GM19324 (cell line): ENCODE results near the gene SH3BGR.

ENCODE experiments used
- ATAC-seq: cut with Tn5 transposase; IDR thresholded peaks from one replicate; pipeline ENCODE4 v1.9.1; 2021; ENCODE audit warnings: mild to moderate bottlenecking, moderate library complexity; ENCODE audit not compliant: unreplicated experiment, low FRiP score

SH3BGR gene

GRCh38 chr21:39454949-39455668, 3.3 kb downstream of the SH3BGR start:
- ATAC-seq: no peak

- no peak for ATAC-seq
Measured at GRCh38 chr21:39456665-39457064, 4.9 kb downstream of the SH3BGR start.

- no peak for ATAC-seq
Measured at GRCh38 chr21:39461419-39461818, 9.6 kb downstream of the SH3BGR start.

GRCh38 chr21:39463308-39463707, 11.5 kb downstream of the SH3BGR start:
- ATAC-seq: no peak

- ATAC-seq: no peak
Measured at GRCh38 chr21:39466584-39466983, 14.8 kb downstream of the SH3BGR start.

- no peak for ATAC-seq
Measured at GRCh38 chr21:39467746-39468145, 16.0 kb downstream of the SH3BGR start.

- no peak for ATAC-seq
Measured at GRCh38 chr21:39468559-39468958, 16.8 kb downstream of the SH3BGR start.

GRCh38 chr21:39471598-39471997, 19.8 kb downstream of the SH3BGR start:
- no peak for ATAC-seq

- ATAC-seq: no peak
Measured at GRCh38 chr21:39472786-39473185, 21.0 kb downstream of the SH3BGR start.

GRCh38 chr21:39474611-39475010, 22.8 kb downstream of the SH3BGR start:
- no peak for ATAC-seq

GRCh38 chr21:39479164-39479813, 27.5 kb downstream of the SH3BGR start:
- ATAC-seq: no peak

- ATAC-seq: no peak
Measured at GRCh38 chr21:39479814-39480182, 28.0 kb downstream of the SH3BGR start.

- ATAC-seq: no peak
Measured at GRCh38 chr21:39480271-39480670, 28.5 kb downstream of the SH3BGR start.

GRCh38 chr21:39481886-39482285, 30.1 kb downstream of the SH3BGR start:
- no peak for ATAC-seq

- no peak for ATAC-seq
Measured at GRCh38 chr21:39483917-39484316, 32.1 kb downstream of the SH3BGR start.

- no peak for ATAC-seq
Measured at GRCh38 chr21:39484711-39485276, 33.0 kb downstream of the SH3BGR start.

- no peak for ATAC-seq
Measured at GRCh38 chr21:39489380-39489924, 37.7 kb downstream of the SH3BGR start.

- ATAC-seq: no peak
Measured at GRCh38 chr21:39499156-39499555, 47.4 kb downstream of the SH3BGR start.

GRCh38 chr21:39502631-39503030, 50.9 kb downstream of the SH3BGR start:
- ATAC-seq: no peak

GRCh38 chr21:39503123-39503762, 51.5 kb downstream of the SH3BGR start:
- no peak for ATAC-seq

GRCh38 chr21:39504230-39504629, 52.5 kb downstream of the SH3BGR start:
- no peak for ATAC-seq
